GM23338 (cell line): Measurements from ENCODE around the gene RNU1-3.
"Not testable (repeated sequence)": the region's sequence is repeated elsewhere in the genome, so short reads cannot be mapped to it uniquely, and the experiment has no call there.

Source experiments
- CREB1 ChIP-seq: fragments of 250-450 bp; sonication (Bioruptor Pico); IDR thresholded peaks from 2 replicates; pipeline ENCODE4 v1.5.0; 2020; ENCODE audit warnings: low read depth, mild to moderate bottlenecking, moderate library complexity
- CTCF ChIP-seq, 2 experiments: fragments of 200-600 bp in 1 of 2; sonication (generic) in 1 of 2; conservative IDR thresholded peaks; 2 replicates each; pipeline versions ENCODE4 v1.5.1 to v1.6.1; 2016 to 2017; ENCODE audit warnings: antibody characterized with exemption in 2 of 2, low read depth in 2 of 2, mild to moderate bottlenecking in 2 of 2, moderate library complexity in 1 of 2
- EZH2 ChIP-seq: fragments of 200-600 bp; sonication (generic); IDR thresholded peaks from one replicate; pipeline ENCODE4 v1.8.0; 2017; ENCODE audit warnings: antibody characterized with exemption, mild to moderate bottlenecking, low read depth; ENCODE audit not compliant: unreplicated experiment
- EZH2phosphoT487 ChIP-seq: fragments of 200-600 bp; sonication (generic); IDR thresholded peaks from one replicate; pipeline ENCODE4 v1.8.1; 2018; ENCODE audit warnings: antibody characterized with exemption; ENCODE audit not compliant: unreplicated experiment
- NANOG ChIP-seq: IDR thresholded peaks from 2 replicates; pipeline ENCODE4 v1.6.1; 2016; ENCODE audit warnings: antibody characterized with exemption, borderline replicate concordance
- POLR2AphosphoS5 ChIP-seq: IDR thresholded peaks from 2 replicates; pipeline ENCODE4 v1.6.1; 2016; ENCODE audit warnings: antibody characterized with exemption, low read depth
- REST ChIP-seq: IDR thresholded peaks from one replicate; pipeline ENCODE4 v1.6.1; 2018; ENCODE audit warnings: antibody characterized with exemption; ENCODE audit not compliant: unreplicated experiment
- STAT1 ChIP-seq: IDR thresholded peaks from one replicate; pipeline ENCODE4 v1.6.1; 2016; ENCODE audit warnings: antibody characterized with exemption; ENCODE audit not compliant: unreplicated experiment
- ZNF114 ChIP-seq: fragments of 250-450 bp; sonication (Bioruptor Pico); IDR thresholded peaks from 2 replicates; pipeline ENCODE4 v1.5.0; 2020; ENCODE audit warnings: mild to moderate bottlenecking, moderate library complexity

DNA sequence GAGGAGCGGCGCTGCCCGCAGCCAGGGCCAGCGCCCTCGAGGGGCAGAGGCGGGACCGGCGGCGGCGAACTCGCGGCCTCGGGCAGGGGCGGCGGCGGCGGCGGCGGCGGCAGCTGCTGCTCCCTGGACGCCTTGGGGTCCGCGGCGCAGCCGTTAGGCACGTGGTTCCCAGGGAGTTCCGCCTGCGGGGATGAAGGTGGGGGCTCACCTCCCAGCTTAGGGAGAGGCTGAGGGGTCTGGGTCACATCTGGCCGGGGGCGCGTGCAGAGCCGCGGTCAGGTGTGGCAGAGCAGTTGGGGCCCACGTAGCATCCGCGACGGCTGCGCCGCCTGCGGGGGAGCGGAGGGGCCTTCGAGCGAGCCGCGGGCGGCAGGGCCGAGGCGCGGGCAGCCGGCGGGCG, 32.7 kb upstream of the RNU1-3 start:
- TF ChIP-seq CTCF (conservative IDR thresholded peaks at IDR 0.05; ENCODE audit: low read depth in 2 of 2); EZH2; REST; POLR2AphosphoS5; EZH2phosphoT487; CREB1 (CRISPR knock-in tag); ZNF114; STAT1; NANOG: not testable (repeated sequence)
